NCI-H82 treated with DMSO at 0.1 percent for 48 hours (cell line): Measurements from ENCODE around the gene MGAT3.
"Not testable (repeated sequence)": the region's sequence is repeated elsewhere in the genome, so short reads cannot be mapped to it uniquely, and the experiment has no call there.

Experiments
- DNase-seq: peaks from one replicate; lab custom pipeline; 2025; ENCODE audit not compliant: unreplicated experiment; lab: John Stamatoyannopoulos, UW

The MGAT3 gene

GRCh38 chr22:39510529-39511149 is 53.8 kb downstream of the MGAT3 start:
- DNase-seq: no peak

GRCh38 chr22:39511226-39511625 is 54.4 kb downstream of the MGAT3 start:
- DNase-seq: no peak

- DNase-seq: no peak
These were observed 55.2 kb downstream of the MGAT3 start for GRCh38 chr22:39512026-39512425.

- DNase-seq: no peak
These were observed 57.0 kb downstream of the MGAT3 start for GRCh38 chr22:39513791-39514190.

- no peak for DNase-seq
These were observed 57.7 kb downstream of the MGAT3 start for GRCh38 chr22:39514373-39514973.

GRCh38 chr22:39515266-39516050 is 58.6 kb downstream of the MGAT3 start:
- DNase-seq: no peak

- DNase-seq: no peak
These were observed 60.7 kb downstream of the MGAT3 start for GRCh38 chr22:39517470-39517869.

GRCh38 chr22:39518144-39518786 is 61.5 kb downstream of the MGAT3 start:
- no peak for DNase-seq

- DNase-seq: no peak
These were observed 62.3 kb downstream of the MGAT3 start for GRCh38 chr22:39518996-39519680.

GRCh38 chr22:39519681-39520225 is 62.9 kb downstream of the MGAT3 start:
- peak; percentile 93 for DNase-seq

- peak; percentile 46 for DNase-seq
These were observed 63.7 kb downstream of the MGAT3 start, which contains the start of gene ATF4 for GRCh38 chr22:39520226-39521105. Gene ATF4 (plus strand): TSS chr22:39520562. CDS start chr22:39521446, 884 bp downstream.

GRCh38 chr22:39521106-39521885 is 64.5 kb downstream of the MGAT3 start:
- not testable (repeated sequence) for DNase-seq

GRCh38 chr22:39522091-39522490 is 65.3 kb downstream of the MGAT3 start:
- not testable (repeated sequence) for DNase-seq

- no peak for DNase-seq
These were observed 65.9 kb downstream of the MGAT3 start for GRCh38 chr22:39522567-39523300.

GRCh38 chr22:39524089-39524752 is 67.4 kb downstream of the MGAT3 start:
- DNase-seq: no peak

- DNase-seq: no peak
These were observed 68.2 kb downstream of the MGAT3 start for GRCh38 chr22:39524753-39525657.

- DNase-seq: no peak
These were observed 68.8 kb downstream of the MGAT3 start for GRCh38 chr22:39525658-39525975.
